Activated naive CD8-positive, alpha-beta T cell (primary cell): ENCODE data around the gene CAMTA1.

Source experiments
- H3K27ac Mint-ChIP-seq: one replicate; pipeline ENCODE4 v1.8.0; 2021; ENCODE audit warnings: mixed read lengths
- H3K27me3 Mint-ChIP-seq: one replicate; pipeline ENCODE4 v1.8.0; 2021; ENCODE audit warnings: mixed read lengths
- H3K36me3 Mint-ChIP-seq: one replicate; pipeline ENCODE4 v1.8.0; 2021; ENCODE audit warnings: mixed read lengths
- H3K4me1 Mint-ChIP-seq: one replicate; pipeline ENCODE4 v1.8.0; 2021; ENCODE audit warnings: low read depth, mixed read lengths
- H3K4me3 Mint-ChIP-seq: one replicate; pipeline ENCODE4 v1.8.0; 2021; ENCODE audit warnings: mild to moderate bottlenecking, mixed read lengths
- H3K9me3 Mint-ChIP-seq: one replicate; pipeline ENCODE4 v1.8.0; 2021; ENCODE audit warnings: low read depth, mixed read lengths

Gene CAMTA1

DNA sequence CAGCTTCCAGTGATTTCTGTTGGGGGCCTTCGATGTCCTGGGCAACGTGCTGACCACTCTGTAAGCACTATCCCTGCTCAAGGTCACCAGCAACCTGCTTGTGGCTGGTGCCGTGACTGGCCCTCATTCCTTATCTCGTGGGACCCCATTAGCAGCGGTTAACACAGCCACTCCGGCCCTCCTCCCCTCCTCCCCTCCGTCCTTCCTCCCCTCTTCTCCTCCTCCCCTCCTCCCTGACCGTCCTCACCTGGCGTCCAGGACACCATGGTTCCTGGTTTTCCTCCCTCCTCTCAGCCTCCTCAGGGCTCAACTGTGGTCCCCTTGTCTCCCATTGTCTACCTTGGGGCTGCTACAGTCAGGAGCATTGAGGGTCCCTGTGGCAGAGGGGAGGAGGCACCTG is 157.7 kb downstream of the CAMTA1 start:
- Mint-ChIP-seq H3K36me3 (no peaks in the 10 kb centered on the region), H3K9me3 (no peaks in the 10 kb centered on the region), H3K27me3 (peaks cover 6% of the 10 kb centered on the region), H3K27ac (no peak overlapping the region), H3K4me3 (no peak overlapping the region), H3K4me1 (no peaks in the 10 kb centered on the region)

DNA sequence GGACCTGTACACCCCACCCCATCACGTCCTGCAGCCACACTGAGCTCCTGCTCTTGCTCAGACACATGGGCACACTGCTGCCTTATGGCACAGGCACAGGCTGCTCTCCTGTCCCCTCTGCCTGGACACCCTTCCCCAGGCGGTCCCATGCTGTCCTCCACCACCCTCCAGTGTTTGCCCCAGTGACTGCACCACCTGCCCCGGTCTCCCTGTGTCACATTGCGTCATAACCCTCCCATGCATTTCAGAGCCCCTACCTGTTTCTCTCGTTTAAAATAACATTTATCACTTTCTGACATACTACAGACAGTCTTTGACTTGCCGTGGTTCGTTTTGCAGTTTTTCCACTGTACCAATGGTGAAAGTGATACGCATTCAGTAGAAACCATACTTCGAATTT is 159.2 kb downstream of the CAMTA1 start:
- Mint-ChIP-seq H3K27me3 (peaks cover 7% of the 10 kb centered on the region), H3K4me3 (no peak overlapping the region), H3K36me3 (no peaks in the 10 kb centered on the region), H3K9me3 (no peaks in the 10 kb centered on the region), H3K27ac (no peak overlapping the region), H3K4me1 (no peaks in the 10 kb centered on the region)

DNA sequence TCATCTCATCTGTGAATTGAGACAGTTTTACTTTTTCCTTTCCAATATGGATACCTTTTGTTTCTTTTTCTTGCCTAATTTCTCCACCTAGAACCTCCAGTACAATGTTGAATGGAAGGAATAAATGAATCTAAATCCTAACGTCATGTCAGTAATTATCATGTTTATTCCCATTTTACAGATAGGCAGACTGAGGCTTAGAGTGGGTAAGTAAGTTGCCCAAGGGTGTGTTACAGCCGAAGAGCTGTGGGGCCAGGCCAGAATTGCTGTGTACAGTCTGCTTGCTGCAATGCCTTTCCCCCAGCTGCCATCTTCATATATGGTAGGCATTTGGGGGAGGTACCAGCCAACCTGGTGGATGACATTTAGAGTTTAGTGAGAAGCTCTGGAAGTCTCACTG is 162.7 kb downstream of the CAMTA1 start:
- no peak overlapping the region for H3K4me3 Mint-ChIP-seq
- no peaks in the 10 kb centered on the region for H3K4me1 Mint-ChIP-seq
- H3K36me3 Mint-ChIP-seq = no peaks in the 10 kb centered on the region
- peaks cover 2% of the 10 kb centered on the region for H3K27me3 Mint-ChIP-seq
- H3K27ac Mint-ChIP-seq = no peak overlapping the region
- H3K9me3 Mint-ChIP-seq = no peaks in the 10 kb centered on the region

DNA sequence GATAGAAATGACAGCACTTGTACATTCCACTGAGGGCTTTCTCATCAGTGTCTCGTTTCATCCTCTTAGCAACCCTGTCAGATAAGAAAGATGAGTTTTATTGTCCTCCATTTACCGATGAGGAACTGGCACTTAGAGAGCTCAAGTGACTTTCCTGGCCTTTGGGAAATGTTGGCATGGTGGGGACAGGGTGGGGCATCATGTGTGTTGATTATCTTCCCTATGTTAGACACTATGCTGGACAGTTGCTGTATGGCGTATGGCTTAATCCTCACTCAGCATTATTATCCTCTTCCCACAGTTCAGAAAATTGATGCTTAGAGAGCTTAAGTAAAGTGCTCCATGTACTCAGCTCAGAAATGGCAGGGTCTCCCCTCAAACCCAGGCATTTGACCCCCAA is 163.2 kb downstream of the CAMTA1 start:
- Mint-ChIP-seq H3K36me3 (no peaks in the 10 kb centered on the region), H3K9me3 (no peaks in the 10 kb centered on the region), H3K27ac (no peak overlapping the region), H3K27me3 (peaks cover 2% of the 10 kb centered on the region), H3K4me3 (no peak overlapping the region), H3K4me1 (no peaks in the 10 kb centered on the region)

DNA sequence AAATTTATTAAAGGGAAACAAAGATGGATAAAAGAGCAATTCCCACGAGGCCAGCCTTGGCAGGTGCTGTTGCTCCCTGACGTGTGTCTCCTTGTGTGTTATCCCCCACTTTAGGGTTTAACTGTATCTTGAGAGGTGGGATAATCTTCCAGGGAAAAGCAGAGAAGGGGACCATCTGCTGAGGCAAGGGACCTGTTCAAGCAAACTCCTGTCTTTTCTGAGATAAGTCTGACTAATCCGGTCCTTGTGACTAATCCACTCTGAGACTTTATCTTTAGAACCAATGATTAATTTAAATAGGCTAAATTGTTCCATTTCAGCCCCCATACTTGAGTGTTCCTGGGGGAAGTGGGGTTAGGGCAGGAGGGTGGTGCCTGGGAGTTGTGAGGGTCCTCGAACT is 163.6 kb downstream of the CAMTA1 start:
- Mint-ChIP-seq H3K4me1 (no peaks in the 10 kb centered on the region), H3K27ac (no peak overlapping the region), H3K36me3 (no peaks in the 10 kb centered on the region)

DNA sequence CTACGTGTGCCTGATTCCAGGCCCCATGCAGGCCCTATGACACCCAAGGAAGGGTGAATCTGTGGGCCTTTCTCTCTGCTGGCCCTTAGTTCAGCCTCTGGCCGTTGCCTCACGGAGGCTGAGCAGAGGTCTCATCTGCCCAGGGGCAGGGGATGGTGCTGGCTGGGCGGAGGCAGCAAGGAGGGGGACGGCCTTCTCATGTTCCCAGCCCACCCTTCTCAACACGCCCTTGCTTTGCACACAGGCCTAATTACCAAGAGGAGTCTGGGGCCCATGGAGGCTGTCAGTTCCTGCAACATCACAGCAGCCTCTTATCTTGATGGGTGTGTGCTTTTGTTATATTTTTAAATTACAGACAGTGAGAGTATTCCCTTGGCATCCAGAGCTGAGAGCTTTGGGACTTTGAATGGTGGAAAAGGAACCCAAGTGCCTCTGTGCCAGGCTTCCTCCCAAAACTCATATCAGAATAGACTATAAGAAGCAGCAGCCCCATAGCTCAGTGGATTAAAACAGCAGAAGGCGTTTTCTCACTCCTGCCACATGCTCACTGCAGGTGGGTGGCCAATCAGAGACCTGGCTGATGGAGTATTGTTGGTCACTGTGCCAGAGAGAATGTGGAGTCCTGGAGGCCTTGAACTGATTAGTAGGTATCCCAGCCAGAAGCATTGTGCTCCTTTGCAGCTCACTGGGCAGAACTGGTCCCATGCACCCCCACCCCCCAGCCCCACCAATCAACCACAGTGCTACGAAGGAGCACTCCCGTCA is 164.9 kb downstream of the CAMTA1 start:
- Mint-ChIP-seq H3K27ac (no peak overlapping the region), H3K27me3 (peaks cover 2% of the 10 kb centered on the region), H3K9me3 (no peaks in the 10 kb centered on the region), H3K4me3 (no peak overlapping the region), H3K4me1 (no peaks in the 10 kb centered on the region), H3K36me3 (no peaks in the 10 kb centered on the region)

More for the DNA sequence above, 163.6 kb downstream of the CAMTA1 start:
- H3K9me3 Mint-ChIP-seq = no peaks in the 10 kb centered on the region
- H3K4me3 Mint-ChIP-seq = no peak overlapping the region
- peaks cover 2% of the 10 kb centered on the region for H3K27me3 Mint-ChIP-seq

DNA sequence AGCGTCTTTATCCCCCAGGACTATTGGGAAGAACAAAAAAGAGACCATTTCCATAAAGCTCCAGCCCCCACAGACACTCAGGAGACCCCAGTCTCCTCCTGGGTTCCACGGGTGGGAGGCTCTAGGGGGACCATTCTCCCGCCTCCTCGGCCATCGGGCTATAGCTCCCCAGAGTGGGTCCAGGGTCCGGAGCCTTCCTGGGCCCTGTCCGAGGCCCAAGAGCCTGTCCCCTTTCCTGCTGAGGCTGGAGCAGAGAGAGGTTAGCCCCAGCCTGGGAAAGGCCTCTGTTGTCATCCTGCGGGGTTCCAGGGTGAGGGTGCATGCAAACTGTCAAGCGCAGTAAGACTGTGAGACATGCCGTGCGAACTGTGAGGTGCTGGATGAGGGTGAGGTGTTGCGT is 166.3 kb downstream of the CAMTA1 start:
- H3K27ac Mint-ChIP-seq = no peak overlapping the region
- H3K36me3 Mint-ChIP-seq = no peaks in the 10 kb centered on the region
- H3K4me3 Mint-ChIP-seq = no peak overlapping the region
- H3K9me3 Mint-ChIP-seq = no peaks in the 10 kb centered on the region
- H3K27me3 Mint-ChIP-seq = peaks cover 2% of the 10 kb centered on the region
- H3K4me1 Mint-ChIP-seq = no peaks in the 10 kb centered on the region

DNA sequence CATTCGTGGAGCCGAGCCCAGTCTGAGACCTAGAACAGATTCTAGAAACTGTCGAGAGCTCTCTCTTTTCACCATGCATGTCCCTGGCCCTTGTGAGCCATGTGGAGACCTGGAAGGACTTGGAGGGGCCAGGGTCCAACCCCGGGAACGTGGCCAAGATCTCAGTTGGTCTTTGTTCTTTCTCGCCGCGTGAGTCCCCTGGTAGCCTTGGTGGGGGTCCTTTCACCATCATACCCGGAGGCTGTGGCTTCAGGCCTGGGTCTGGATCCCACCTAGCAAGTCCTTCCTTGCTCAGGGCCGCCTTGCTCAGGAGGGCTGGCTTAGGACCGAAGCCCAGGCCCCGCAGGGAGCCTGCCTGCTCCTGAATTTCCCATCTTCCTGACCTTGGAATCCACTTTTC is 168.0 kb downstream of the CAMTA1 start:
- no peaks in the 10 kb centered on the region for H3K4me1 Mint-ChIP-seq
- no peaks in the 10 kb centered on the region for H3K36me3 Mint-ChIP-seq
- H3K9me3 Mint-ChIP-seq = no peaks in the 10 kb centered on the region
- peaks cover 2% of the 10 kb centered on the region for H3K27me3 Mint-ChIP-seq
- H3K4me3 Mint-ChIP-seq = no peak overlapping the region
- no peak overlapping the region for H3K27ac Mint-ChIP-seq

DNA sequence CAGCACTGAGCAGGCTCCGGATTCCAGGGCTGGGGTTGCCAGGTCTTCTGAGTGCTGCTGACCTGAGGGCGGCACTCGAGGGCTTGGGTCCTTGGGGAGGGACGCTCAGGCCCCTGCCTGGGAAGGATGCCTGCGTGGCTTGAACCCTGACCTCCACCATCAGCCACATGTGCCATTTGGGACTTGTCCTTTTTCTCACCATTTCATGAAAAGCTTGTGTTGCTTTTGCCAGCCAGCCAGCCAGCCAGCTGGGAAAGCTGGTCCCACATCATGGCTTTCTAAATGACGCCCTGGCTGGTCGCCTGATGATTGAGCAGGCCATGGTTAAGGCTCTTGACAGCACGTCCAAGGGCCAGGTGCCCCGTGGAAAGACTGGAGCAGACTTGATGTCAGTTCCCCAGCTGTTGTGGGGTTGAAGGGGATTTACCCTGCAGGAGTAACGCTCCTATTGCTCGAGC is 168.7 kb downstream of the CAMTA1 start:
- no peaks in the 10 kb centered on the region for H3K9me3 Mint-ChIP-seq
- no peaks in the 10 kb centered on the region for H3K27me3 Mint-ChIP-seq
- no peaks in the 10 kb centered on the region for H3K36me3 Mint-ChIP-seq
- H3K4me3 Mint-ChIP-seq = no peak overlapping the region
- no peaks in the 10 kb centered on the region for H3K4me1 Mint-ChIP-seq
- H3K27ac Mint-ChIP-seq = no peak overlapping the region

DNA sequence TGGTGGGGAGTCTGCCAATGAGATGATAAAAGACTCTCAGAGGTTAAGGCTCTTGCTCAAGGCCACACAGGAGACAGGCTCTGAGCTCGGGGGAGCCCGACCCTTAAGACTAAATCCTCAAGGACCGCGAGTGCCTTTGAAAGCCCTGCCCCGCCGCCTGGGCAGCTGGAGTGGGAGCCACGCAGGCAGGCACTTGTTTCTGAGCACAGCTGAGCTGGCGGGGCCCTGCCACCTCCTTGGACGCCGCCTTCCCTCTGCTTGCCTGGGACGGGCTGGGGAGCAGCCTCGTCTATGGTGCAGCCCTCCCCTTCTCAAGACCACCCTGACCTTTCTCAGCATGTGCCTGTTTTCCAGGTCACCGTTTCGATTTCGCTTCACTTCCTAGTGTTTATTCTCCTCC is 169.3 kb downstream of the CAMTA1 start:
- Mint-ChIP-seq H3K36me3 (no peaks in the 10 kb centered on the region), H3K4me3 (no peak overlapping the region), H3K27ac (no peak overlapping the region), H3K27me3 (no peaks in the 10 kb centered on the region), H3K4me1 (no peaks in the 10 kb centered on the region), H3K9me3 (no peaks in the 10 kb centered on the region)

DNA sequence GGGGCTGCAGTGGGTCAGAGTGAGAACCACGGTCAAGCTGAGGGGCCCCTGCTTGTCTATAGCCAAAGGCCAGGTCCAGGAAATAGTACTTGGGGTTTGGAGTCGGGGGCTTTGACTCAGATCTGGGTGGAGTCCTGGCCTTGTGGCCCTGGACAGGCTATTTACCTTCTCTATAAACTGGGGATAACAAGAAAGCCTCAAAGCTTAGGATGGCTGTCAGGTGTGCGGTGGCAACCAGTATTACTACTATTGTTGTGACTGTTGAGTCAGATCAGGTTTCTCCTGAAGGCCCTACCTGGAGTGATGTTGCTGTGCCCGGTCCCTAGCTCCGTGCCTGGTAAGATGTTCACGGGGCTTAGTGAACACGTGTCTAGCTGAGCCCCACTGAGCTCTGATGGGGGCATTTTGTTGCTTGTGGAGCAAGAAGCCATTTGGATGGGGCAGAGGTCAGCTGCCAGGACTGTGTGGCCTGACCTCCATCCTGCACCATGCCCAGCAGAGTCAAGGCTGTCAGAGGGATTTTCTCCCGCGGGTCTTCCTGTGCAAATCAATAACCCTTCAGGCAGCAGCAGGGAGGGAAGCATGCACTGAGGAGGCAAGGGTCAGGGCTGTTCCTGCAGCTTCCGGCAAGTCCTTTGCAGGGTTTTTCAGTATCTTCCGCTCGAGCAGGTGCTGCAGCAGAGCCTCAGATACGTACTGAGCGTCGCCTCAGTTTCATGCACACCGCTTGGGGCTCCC is 170.3 kb downstream of the CAMTA1 start:
- no peaks in the 10 kb centered on the region for H3K36me3 Mint-ChIP-seq
- H3K9me3 Mint-ChIP-seq = no peaks in the 10 kb centered on the region
- no peaks in the 10 kb centered on the region for H3K27me3 Mint-ChIP-seq

DNA sequence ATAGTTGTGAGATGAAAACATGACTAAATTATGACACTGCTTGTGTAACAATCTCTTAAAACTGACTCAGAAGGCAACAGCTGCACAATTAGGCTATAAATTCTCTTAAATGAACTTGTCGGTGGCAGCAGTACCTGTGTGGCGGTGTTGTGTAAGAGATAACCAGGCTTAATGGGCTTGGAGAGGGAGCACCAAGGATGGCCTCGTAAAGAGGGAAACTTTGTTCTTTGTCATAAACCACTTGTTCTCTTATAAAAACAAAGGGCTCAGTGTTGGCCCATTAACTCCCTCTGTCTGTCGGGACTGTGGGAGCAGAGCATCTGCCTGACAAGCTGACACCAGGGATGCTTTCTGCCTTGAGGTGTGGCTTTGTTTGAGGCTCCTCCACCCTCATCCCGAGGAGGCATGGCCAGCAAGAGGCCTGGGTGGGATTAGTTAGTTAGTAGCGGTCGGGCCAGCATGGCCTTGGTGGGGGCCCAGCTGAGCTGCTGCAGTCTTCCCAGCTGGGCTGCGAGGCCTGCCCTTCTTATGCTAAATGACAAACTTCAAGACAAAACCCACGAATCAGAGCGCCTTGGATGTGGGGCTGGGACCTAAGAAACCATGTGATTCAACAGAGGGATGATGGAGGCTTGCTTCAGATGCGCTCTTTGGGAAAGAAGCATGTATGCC is 171.4 kb downstream of the CAMTA1 start:
- Mint-ChIP-seq H3K4me1 (no peaks in the 10 kb centered on the region), H3K4me3 (no peak overlapping the region), H3K27me3 (no peaks in the 10 kb centered on the region), H3K36me3 (no peaks in the 10 kb centered on the region), H3K9me3 (no peaks in the 10 kb centered on the region), H3K27ac (no peak overlapping the region)

More for the DNA sequence above, 170.3 kb downstream of the CAMTA1 start:
- Mint-ChIP-seq H3K4me1 (no peaks in the 10 kb centered on the region), H3K4me3 (no peak overlapping the region), H3K27ac (no peak overlapping the region)

DNA sequence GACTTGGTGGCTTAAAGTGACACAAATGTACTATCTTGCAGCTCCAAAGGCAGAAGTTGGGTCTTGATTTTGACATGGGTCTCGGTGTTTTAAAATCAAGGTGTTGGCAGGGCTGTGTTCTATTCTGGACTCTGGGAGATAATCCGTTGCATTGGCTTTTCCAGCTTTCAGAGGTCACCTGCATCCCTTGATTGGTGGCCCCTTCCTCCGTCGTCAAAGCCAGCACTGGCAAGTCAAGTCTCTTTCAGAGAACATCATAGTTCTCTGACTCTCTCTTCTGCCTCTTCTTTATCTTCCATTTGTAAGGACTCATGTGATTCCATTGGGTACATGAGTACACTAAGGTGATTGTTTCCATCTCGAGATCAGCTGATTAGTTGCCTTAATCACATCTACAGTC is 172.1 kb downstream of the CAMTA1 start:
- Mint-ChIP-seq H3K9me3 (no peaks in the 10 kb centered on the region), H3K36me3 (no peaks in the 10 kb centered on the region), H3K4me1 (no peaks in the 10 kb centered on the region), H3K27me3 (no peaks in the 10 kb centered on the region), H3K27ac (no peak overlapping the region), H3K4me3 (no peak overlapping the region)

DNA sequence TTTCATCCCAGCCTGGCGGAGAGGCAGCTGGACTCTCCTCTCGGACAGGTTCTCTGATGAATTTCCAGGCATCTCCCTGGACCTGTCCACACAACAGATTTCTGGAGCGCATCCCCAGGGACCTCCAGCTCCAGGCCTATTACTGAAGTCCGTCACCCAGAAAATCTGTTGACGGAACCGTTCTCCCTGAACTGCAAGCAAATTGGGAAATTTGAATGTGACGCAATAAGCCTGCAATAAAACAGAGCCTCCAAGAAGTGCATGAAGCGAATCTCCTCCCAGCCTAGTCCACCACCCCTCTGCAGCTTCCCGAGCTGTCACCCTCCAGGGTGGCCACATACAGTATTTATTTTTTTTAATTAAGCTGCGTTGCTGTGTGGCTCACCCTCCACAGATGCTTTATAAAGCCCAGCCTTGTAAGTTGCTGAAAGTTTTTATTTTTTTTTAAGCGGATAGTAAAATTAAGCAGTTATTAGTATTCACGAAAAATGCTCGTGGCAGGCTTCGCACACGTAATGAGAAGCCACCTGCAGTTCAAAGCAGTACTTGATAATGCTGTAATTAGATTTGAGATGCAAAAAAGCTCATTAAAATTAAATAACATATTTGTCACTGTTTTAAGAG is 173.3 kb downstream of the CAMTA1 start:
- no peaks in the 10 kb centered on the region for H3K27me3 Mint-ChIP-seq
- peaks cover 2% of the 10 kb centered on the region for H3K4me1 Mint-ChIP-seq
- H3K36me3 Mint-ChIP-seq = no peaks in the 10 kb centered on the region
- H3K27ac Mint-ChIP-seq = no peak overlapping the region
- no peaks in the 10 kb centered on the region for H3K9me3 Mint-ChIP-seq
- no peak overlapping the region for H3K4me3 Mint-ChIP-seq

DNA sequence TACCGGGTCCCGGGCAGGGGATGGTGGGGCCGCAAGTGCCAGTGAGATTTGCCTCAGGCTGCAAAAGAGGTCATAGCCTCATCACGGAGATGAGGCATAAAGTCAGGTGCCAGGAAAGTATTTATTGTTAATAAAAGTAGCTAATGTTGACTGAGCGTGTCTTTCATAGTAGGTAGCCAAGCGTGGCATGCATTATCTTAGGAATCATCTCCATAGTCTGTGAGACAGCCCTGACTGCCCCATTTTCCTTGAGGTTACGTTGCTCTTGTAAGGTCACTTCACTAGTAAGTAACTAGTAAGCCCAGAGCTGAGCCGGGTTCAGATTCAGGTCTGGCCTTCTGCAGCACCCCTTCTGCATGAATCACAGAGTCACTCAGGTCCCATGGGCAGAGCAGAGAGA is 174.2 kb downstream of the CAMTA1 start:
- Mint-ChIP-seq H3K27ac (no peak overlapping the region), H3K27me3 (no peaks in the 10 kb centered on the region), H3K4me3 (no peak overlapping the region), H3K9me3 (no peaks in the 10 kb centered on the region), H3K4me1 (peaks cover 8% of the 10 kb centered on the region), H3K36me3 (no peaks in the 10 kb centered on the region)
